ENCODE results near the gene RTP1.

The RTP1 gene

GRCh38 chr3:187242435-187242834 lies 45.1 kb downstream of the RTP1 start:
- no peak for DNase-seq (ENCODE audit: low spot score)

- no peak for DNase-seq (ENCODE audit: low spot score)
Measured at GRCh38 chr3:187242900-187243299, 45.6 kb downstream of the RTP1 start.

- no peak for DNase-seq (ENCODE audit: low spot score)
Measured at GRCh38 chr3:187243933-187244524, 46.7 kb downstream of the RTP1 start.

- no peak for DNase-seq (ENCODE audit: low spot score)
Measured at GRCh38 chr3:187247398-187247797, 50.1 kb downstream of the RTP1 start.

All from putamen (tissue), 1 donor.